Psoas muscle (tissue), 8 donors: ENCODE measurements around the gene YAF2. TPM values are rescaled to one million over a fixed set of nuclear protein-coding genes. Genes with fewer than 3 reads are reported as not detected.

Source experiments
- ATAC-seq, 4 donors: fragments of 200-7000 bp; cut with Tn5 transposase; one replicate each; pipeline ENCODE4 v1.9.1; 2020; ENCODE audit warnings: moderate library complexity in 3 of 4, mild to moderate bottlenecking in 2 of 4
- DNase-seq, 2 donors: peaks; one replicate each; pipeline ENCODE4 v3.0.0-alpha.2; 2020
- H3K27ac ChIP-seq: fragments of 200-600 bp; one replicate; pipeline ENCODE4 v1.8.0; 2022
- H3K27me3 ChIP-seq, 3 donors: fragments of 200-600 bp in 1 of 3; one replicate each; pipeline versions ENCODE4 v1.6.1 to v1.8.0; 2013 to 2022; ENCODE audit warnings: low read length in 2 of 3, mild to moderate bottlenecking in 2 of 3, moderate library complexity in 1 of 3; ENCODE audit not compliant: insufficient read depth in 3 of 3
- H3K36me3 ChIP-seq, 2 donors: fragments of 200-600 bp in 1 of 2; one replicate each; pipeline versions ENCODE4 v1.6.1 to v1.8.0; 2013 to 2022; ENCODE audit warnings: low read depth in 1 of 2, mild to moderate bottlenecking in 1 of 2, moderate library complexity in 1 of 2; ENCODE audit not compliant: insufficient read depth in 1 of 2
- H3K4me1 ChIP-seq: fragments of 200-600 bp; one replicate; pipeline ENCODE4 v1.8.0; 2022
- H3K4me3 ChIP-seq: fragments of 200-600 bp; one replicate; pipeline ENCODE4 v1.8.0; 2022; ENCODE audit warnings: mild to moderate bottlenecking
- H3K9me3 ChIP-seq: fragments of 200-600 bp; one replicate; pipeline ENCODE4 v1.8.0; 2022
- WGBS, 3 donors: extraction: QIAGEN DNeasy Blood & Tissue Kit; methylation state at CpG; one replicate each; pipeline versions ENCODE4 v1.1.6 to v1.1.7; 2013; 5-methylcytosine and 5-hydroxymethylcytosine counted together
- intact Hi-C, 2 donors: fragments of 100-400 bp; cut with DNase I; formaldehyde crosslinking; loops; one replicate each; pipeline versions ENCODE4 v1.11.0 to v1.14.2; 2022
- polyA plus RNA-seq, 3 donors: library from polyadenylated mRNA; stranded (reverse); fragments of 200-250 nt; gene quantifications; one replicate each; pipeline ENCODE4 v1.2.3, GENCODE V29; 2013
- total RNA-seq, 4 donors: library from RNA; stranded (reverse); fragmentation: NEBNext Ultra II Directional in 2 of 4; extraction: Animal tissue kit (Norgen Biotek cat#: 25700) in 2 of 4; gene quantifications; one replicate each; pipeline versions ENCODE4 v1.2.1 to v1.2.4, GENCODE V29; 2021 to 2023
- TF ChIP-seq, protein P1 (sequence below): fragments of 200-600 bp; IDR thresholded peaks from one replicate; pipeline ENCODE4 v1.8.0; 2022; ENCODE audit warnings: antibody characterized with exemption
- donor health status: healthy with polysubstance abuse.
- donor health status: DM: no; HTN: no; CAD: no; lungs with moderate emphysema.
- donor health status: Bipolar disorder and iron deficiency.
- donor health status: healthy.
- donor health status: DM: yes; HTN: yes; CAD: no.
- donor health status: DM: no; HTN: no; CAD: no.
- donor health status: DM: no; HTN: no; CAD: no.
- donor health status: DM: yes; HTN: yes; CAD: no.

The YAF2 gene
- total and polyA plus RNA-seq, 7 donors, result 12.2 to 99.2 (median 50.9) TPM

DNA sequence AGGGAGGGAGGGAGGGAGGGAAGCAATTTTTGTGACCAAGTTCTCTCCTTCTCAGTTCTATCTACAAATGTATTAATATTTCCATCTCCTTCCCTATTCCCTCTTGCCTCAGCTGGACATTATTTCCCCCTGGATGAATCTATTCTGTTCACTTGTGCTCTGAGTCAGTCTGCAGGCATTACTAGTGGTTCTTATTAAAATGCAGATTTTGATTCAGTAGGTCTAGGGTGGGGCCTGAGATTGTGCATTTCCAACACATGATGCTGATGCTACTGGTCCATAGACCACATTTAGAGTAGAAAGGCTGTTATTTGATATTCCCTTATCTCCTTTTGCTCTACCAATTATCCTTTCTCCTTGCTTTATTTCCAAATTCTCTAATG, 40.1 kb upstream of the YAF2 start:
- TF ChIP-seq, protein P1, sequence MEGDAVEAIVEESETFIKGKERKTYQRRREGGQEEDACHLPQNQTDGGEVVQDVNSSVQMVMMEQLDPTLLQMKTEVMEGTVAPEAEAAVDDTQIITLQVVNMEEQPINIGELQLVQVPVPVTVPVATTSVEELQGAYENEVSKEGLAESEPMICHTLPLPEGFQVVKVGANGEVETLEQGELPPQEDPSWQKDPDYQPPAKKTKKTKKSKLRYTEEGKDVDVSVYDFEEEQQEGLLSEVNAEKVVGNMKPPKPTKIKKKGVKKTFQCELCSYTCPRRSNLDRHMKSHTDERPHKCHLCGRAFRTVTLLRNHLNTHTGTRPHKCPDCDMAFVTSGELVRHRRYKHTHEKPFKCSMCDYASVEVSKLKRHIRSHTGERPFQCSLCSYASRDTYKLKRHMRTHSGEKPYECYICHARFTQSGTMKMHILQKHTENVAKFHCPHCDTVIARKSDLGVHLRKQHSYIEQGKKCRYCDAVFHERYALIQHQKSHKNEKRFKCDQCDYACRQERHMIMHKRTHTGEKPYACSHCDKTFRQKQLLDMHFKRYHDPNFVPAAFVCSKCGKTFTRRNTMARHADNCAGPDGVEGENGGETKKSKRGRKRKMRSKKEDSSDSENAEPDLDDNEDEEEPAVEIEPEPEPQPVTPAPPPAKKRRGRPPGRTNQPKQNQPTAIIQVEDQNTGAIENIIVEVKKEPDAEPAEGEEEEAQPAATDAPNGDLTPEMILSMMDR, result no peak
- Histone ChIP-seq H3K27ac (no peak overlapping the region), H3K4me1 (no peaks in the 10 kb centered on the region), H3K9me3 (no peaks in the 10 kb centered on the region), H3K4me3 (no peak overlapping the region), H3K27me3 (no peaks in the 10 kb centered on the region), H3K36me3 (no peaks in the 10 kb centered on the region)
- no peak for ATAC-seq
- intact Hi-C loops, result no loop called here
- DNase-seq, result no peak

DNA sequence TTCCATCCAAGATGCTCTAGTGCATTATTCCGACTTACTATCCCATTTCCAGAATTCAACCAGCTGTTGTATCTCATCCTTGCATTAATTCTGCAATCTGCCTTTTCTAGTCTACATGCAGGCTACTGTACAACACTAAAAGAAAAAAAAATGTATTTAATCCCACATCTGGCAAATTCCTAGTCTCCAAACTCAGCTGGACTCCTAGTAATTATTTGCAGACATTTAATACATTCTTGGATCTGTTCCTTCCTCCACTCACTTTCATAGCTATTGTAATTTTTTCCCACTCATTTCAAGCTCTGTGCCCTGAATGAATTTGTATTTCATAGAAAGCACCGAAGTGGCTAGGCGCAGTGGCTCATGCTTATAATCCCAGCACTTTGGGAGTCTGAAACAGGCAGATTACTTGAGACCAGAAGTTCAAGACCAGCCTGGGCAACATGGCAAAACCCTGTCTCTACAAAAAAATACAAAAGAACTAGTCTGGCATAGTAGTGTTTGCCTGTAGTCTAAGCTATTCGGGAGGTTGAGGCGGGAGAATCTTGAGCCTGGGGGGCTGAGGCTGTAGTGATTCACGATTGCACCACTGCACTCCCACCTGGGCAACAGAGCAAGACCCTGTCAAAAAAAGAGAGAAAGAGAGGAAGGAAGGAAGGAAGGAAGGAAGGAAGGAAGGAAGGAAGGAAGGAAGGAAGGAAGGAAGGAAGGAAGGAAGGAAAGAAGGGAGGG, 39.5 kb upstream of the YAF2 start:
- ATAC-seq (no peak), DNase-seq (no peak)
- Histone ChIP-seq H3K4me3 (no peak overlapping the region), H3K27me3 (no peaks in the 10 kb centered on the region), H3K36me3 (no peaks in the 10 kb centered on the region), H3K27ac (no peak overlapping the region), H3K4me1 (no peaks in the 10 kb centered on the region), H3K9me3 (no peaks in the 10 kb centered on the region)
- TF ChIP-seq, protein P1, result no peak
- intact Hi-C loops, result no loop called here
- 51 to 58% (median 52%) methylated on average over 6 of the region's 6 CpGs for WGBS, 3 donors

DNA sequence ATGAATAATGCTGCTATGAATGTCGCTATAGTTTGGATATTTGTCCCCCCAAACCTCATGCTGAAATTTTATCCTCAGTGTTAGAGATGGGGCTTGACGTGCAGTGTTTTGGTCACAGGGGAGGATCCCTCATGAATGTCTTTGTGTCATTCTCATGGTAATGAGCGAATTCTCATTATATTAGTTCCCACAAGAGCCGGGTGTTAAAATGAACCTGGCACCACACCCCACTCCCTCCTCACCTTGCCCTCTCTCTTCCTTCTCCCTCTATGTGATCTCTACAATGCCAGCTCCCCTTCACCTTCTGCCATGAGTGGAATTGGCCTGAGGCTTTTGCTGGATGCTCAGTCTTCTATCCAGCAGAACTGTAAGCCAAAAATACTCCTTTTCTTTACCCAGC, 37.5 kb upstream of the YAF2 start:
- no peaks in the 10 kb centered on the region for H3K27me3 ChIP-seq
- WGBS, 3 donors, result 91 to 96% (median 92%) methylated on average over 4 of the region's 4 CpGs
- no peaks in the 10 kb centered on the region for H3K4me1 ChIP-seq
- TF ChIP-seq, protein P1, result no peak
- H3K9me3 ChIP-seq, result no peaks in the 10 kb centered on the region
- no peak for ATAC-seq
- H3K27ac ChIP-seq, result no peak overlapping the region
- no peak overlapping the region for H3K4me3 ChIP-seq
- no peak for DNase-seq
- intact Hi-C loops, result no loop called here
- no peaks in the 10 kb centered on the region for H3K36me3 ChIP-seq

DNA sequence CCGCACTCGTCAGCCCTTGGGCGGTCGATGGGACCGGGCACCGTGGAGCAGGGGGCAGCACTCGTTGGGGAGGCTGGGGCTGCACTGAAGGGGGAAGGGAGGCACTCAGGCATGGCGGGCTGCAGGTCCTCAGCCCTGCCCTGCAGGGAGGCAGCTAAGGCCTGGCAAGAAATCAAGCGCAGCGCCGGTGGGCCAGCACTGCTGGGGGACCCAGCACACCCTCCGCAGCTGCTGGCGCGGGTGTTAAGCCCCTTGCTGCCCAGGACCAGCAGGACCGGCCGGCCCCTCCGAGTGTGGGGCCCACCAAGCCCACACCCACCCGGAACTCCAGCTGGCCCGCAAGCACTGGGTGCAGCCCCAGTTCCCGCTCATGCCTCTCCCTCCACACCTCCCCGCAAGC, 35.7 kb upstream of the YAF2 start:
- WGBS, 3 donors, result 93 to 99% (median 98%) methylated on average over 18 to 21 of the region's 21 CpGs
- ATAC-seq (no peak), DNase-seq (no peak)
- H3K9me3 ChIP-seq, result no peaks in the 10 kb centered on the region
- intact Hi-C loops, result no loop called here
- H3K36me3 ChIP-seq, result no peaks in the 10 kb centered on the region
- H3K27ac ChIP-seq, result no peak overlapping the region
- H3K4me3 ChIP-seq, result no peak overlapping the region
- no peaks in the 10 kb centered on the region for H3K4me1 ChIP-seq
- TF ChIP-seq, protein P1, result no peak
- H3K27me3 ChIP-seq, result no peaks in the 10 kb centered on the region

DNA sequence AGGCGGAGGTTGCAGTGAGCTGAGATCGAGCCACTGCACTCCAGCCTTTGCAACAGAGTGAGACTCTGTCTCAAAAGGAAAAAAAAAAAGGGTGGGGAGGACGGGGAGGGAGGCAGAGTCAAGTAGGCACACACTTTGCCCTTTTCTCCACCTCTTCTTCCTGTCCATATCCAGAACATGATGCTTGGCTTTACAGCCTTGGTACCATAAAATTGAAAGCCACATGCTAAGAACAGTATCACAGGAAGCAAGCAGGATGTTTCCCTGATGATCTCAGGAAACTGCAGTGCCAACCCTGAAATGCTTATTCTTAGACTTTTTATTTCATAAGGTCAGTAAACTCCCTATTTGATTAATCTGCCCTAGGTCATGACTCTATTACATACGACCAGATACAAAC, 32.5 kb upstream of the YAF2 start:
- ATAC-seq (no peak), DNase-seq (no peak)
- intact Hi-C loops, result no loop called here
- TF ChIP-seq, protein P1, result no peak
- WGBS, 3 donors, result 63 to 70% (median 64%) methylated on average over 4 of the region's 4 CpGs
- H3K36me3 ChIP-seq, result no peaks in the 10 kb centered on the region
- no peaks in the 10 kb centered on the region for H3K4me1 ChIP-seq
- no peak overlapping the region for H3K4me3 ChIP-seq
- H3K9me3 ChIP-seq, result no peaks in the 10 kb centered on the region
- no peaks in the 10 kb centered on the region for H3K27me3 ChIP-seq
- H3K27ac ChIP-seq, result no peak overlapping the region
